Ecto neural progenitor cell (in vitro differentiated cells): ENCODE results near the gene PIP5K1C.
A peak's percentile ranks its signal among the peaks of the same experiment; 100 is the strongest.

Experiments used
- DNase-seq: peaks from one replicate; pipeline ENCODE4 v3.0.0-alpha.2; 2018; ENCODE audit warnings: low spot score

The PIP5K1C gene

DNA sequence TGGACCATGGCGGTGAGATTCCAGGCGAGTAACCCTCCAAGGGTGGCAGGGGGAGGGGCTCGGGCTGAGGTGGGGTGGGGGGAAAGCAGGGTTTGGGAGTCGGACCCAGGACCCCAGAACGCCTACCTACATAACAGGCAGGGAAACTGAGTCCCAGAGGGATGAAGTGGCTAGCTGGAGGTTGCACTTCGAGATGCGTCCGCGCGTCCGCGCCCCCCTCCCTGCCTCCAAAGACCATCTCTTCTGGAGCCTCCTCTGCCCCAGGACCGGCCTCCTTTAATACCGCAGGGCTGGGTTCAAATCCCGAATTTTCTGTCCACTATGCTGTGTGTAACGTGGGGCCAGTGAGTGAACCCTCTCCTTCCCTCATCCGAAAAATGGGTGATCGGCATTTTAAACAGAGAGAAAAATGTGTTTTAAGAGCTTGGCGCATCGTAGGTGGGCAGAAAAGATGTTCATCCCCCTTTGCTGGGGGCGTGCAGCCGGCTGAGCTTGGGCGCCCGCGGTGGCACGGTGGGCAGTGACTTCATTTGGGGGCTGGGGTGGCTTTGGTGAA is 21.7 kb upstream of the PIP5K1C start:
- no peak for DNase-seq

DNA sequence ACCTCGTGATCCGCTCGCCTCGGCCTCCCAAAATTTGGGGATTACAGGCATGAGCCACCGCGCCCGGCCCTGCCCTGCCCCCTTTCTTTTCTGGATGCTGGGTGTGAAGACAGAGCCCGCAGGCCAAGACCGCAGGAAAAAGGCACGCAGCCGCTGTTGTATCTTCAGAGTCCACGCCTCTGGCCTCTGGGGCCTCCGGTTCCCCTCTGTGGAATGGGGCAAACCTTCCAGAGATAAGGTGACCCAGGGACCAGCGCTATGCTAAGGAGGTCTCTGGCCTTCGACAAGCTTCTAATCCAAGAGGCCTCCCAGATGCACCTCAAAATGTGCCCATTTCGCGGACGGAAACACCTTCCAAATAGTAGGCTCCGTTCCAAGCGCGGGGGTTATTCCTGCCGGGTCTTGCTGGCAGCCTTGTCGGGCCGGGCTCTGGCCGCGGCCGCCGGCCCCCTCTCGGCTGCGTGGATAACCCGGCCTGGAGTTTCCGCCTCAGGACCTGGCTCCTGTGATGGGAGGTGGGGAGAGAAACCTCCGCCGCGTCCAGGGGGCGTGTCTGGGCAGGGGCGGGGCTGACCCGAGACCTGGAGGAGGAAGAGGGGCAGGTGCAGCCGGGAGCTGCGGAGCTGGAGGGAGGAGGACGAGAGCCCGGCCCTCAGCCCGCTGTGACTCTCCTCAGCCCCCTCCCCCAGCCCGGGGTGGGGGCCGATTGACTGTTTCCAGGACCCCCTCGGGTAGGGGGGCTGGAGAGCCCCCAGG is 21.0 kb upstream of the PIP5K1C start:
- DNase-seq, result peak; percentile 97

- DNase-seq, result no peak
Measured at GRCh38 chr19:3720349-3720917, 20.2 kb upstream of the PIP5K1C start.

GRCh38 chr19:3719868-3720267 is 19.6 kb upstream of the PIP5K1C start:
- no peak for DNase-seq

DNA sequence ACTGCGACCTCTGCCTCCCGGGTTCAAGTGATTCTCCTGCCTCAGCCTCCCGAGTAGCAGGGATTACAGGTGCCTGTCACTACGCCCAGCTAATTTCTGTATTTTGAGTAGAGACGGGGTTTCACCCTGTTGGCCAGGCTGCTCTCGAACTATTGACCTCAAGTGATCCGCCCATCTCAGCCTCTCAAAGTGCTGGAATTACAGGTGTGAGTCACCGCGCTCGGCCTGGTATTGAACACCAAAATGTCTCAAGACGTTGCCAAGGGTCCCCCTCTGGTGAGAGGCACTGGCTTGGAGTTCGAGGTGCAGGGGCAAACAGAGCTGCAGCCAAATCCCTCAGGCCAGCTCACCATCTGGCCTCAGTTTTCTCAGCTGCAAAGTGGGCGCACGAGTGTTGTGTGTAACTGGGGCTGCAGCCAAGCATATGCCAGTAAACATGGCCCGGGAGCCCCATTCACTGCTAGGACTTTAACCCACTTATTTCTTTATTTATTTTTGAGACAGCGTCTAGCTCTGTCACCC is 15.9 kb upstream of the PIP5K1C start:
- no peak for DNase-seq

DNA sequence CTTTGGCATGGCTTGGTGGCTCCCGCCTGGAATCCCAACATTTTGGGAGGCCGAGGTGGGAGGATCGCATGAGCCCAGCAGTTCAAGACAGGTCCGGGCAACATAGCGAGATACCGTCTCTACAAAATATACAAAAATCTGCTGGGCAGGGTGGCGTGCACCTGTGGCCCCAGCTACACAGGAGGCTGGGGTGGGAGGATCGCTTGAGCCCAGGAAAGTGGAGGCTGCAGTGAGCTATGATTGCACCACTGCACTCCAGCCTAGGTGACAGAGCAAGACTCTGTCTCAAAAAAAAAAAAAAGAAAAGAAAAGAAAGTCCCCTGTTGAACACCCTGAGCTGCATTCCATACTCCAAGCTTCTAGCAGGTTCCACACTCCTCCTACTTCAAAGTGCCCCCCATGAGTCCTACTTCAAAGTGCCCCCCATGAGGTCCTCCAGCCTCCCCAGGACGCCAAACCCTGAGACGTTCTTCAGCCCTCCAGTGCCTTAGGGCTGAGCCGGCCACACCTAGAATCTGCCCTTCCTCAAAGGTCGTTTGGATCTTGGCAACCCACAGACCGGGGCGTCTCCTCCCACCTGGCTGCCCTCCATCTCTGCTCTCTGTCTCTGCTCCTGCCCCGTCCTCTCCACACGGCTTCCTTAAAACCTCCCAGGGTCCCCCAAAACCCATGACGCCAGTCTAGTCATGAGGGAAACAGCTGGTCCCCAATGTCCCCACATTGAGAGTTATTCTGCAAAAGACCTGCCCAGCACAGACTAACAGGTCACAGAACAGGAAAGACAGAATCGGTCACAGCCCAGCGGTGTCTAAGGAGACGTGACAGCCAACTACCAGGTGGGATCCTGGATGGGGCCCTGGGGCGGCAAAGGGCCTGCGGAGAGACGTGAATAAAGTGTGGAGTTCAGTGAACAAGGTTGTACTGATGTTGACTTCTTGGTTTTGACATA is 12.7 kb upstream of the PIP5K1C start:
- DNase-seq, result no peak

DNA sequence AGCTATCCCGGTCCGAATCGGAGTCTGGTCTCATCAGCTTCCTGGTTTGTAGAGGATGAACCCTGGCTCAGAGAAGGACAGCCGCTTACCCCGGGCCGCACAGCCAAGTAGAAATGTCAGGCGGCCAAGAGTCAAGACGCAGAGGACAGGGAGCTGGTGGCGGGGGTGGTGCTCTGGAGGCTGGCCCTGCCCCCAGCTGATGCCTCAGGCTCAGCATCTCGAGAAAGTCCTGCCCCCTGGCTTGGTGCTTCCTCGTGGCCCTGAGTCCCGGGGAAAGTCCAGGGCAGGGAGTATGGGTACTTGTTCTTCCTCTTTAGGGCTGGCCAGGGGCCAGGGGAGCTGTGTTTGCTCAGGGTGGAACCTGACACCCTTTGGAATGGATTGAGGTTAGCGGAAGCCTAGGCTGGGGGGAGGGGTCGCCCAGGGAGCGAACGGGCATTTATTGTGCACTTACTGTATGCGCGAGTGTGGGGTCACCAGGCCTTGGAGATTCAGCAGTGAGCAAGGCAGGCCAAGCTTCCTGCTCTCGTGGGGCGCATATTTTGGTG is 10.1 kb upstream of the PIP5K1C start:
- DNase-seq, result no peak

DNA sequence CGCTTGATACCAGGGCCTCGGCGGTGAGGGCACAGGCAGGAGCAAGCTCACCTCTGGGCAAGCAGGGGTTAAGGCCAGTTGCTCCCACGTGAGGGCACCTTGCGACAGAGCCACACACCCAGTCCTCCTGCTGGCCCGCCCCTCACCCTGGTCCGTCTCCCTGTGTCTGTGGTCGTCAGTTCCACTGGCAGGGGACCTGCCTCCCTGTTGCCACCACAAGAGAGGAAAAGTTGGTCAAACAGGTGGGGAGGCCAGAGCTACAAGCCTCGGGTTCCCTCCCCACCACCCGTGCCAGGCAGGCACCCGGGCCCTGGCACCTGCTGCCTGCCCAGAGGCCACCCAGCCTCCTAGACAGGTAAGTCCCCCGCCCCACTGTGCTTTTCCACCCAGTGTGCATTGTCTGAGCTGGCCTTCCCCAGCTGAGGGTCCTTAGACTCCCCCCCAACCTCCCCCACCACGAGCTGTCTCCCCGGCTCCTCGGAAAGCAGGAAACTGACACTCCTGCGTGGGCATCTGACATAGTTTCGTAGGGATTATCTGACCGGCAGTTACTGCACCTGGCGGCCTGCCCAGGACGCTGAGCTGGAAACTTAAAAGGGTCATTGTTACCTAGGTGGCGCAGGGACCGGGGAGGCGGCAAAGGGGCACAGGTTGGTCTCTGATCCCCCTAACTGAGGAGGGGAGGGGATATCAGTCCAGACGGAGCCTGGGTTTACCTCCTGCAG is 8.1 kb upstream of the PIP5K1C start, which contains the start of gene TJP3:
TJP3 (plus strand) TSS at position 178 of the 725 bp plus-strand sequence. CDS start 20,049 bp downstream, outside the sequence.
- no peak for DNase-seq

GRCh38 chr19:3707868-3708206 is 7.6 kb upstream of the PIP5K1C start:
- no peak for DNase-seq

DNA sequence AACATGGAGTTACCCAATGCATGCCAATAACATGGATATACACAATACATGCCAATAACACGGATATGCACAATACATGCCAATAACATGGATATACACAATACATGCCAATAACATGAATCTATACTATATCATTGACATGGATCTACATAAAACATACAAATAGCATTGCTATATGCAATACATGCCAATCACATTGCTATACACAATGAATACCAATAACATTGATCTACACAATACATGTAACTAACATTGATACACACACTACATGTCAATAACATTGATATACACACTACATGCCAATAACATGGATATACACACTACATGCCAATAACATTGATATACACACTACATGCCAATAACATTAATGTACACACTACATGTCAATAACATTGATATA is 932 bp upstream of the PIP5K1C start:
- no peak for DNase-seq

GRCh38 chr19:3699741-3700241 is 477 bp downstream of the PIP5K1C start:
- DNase-seq, result peak; percentile 64

GRCh38 chr19:3698974-3699740 is 1.1 kb downstream of the PIP5K1C start:
- no peak for DNase-seq

- DNase-seq, result no peak
Measured at GRCh38 chr19:3698386-3698950, 1.8 kb downstream of the PIP5K1C start.

DNA sequence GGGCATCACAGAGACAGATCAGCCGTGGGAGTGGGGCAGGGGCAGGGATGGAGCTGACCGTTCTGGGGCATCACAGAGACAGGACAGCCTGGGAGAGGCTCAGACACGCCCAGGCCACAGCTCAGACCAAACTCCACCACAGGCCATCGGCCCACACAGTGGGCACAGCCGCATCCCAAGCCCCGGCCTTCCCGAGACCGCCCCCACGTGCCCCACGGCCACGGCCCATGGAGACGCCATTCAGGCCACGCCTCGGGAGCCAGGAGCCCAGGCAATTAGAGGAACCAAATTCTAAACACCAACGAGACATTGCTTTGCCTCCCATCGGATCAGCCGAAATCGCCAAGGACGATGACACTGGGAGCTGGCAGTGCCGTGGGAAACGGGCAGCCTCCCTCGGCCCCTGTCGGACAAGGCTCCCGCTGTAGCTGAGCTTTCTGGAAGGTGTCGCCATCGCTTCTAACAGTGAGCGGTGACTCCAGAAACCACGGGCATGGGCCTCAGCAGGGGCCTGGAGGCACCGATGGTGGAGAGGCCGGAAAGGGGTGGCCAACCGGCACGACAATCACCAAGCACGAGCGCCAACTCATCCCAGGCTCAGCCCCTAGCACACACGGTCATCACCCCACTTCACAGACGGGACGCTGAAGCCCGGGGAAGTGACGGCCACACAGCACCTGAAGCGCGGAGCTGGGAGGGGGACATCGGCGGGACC is 2.4 kb downstream of the PIP5K1C start:
- no peak for DNase-seq

- no peak for DNase-seq
Measured at GRCh38 chr19:3697094-3697493, 3.2 kb downstream of the PIP5K1C start.

DNA sequence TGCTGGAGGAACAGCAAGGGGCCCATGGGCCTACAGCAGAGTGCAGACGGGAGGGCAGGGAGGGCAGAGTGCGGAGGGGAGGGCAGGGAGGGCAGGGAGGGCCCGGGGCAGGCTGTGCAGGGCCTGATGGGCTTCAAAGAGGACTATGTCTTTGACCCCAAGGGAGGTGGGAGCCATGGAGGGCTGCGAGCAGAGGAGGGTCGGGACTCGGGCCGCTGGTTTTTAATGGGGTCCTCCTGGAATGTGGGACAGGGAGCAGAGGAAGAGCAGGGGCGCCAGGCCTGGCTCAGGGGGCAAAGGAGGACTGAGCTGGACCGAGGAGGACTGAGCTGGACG is 3.6 kb downstream of the PIP5K1C start:
- DNase-seq, result no peak

DNA sequence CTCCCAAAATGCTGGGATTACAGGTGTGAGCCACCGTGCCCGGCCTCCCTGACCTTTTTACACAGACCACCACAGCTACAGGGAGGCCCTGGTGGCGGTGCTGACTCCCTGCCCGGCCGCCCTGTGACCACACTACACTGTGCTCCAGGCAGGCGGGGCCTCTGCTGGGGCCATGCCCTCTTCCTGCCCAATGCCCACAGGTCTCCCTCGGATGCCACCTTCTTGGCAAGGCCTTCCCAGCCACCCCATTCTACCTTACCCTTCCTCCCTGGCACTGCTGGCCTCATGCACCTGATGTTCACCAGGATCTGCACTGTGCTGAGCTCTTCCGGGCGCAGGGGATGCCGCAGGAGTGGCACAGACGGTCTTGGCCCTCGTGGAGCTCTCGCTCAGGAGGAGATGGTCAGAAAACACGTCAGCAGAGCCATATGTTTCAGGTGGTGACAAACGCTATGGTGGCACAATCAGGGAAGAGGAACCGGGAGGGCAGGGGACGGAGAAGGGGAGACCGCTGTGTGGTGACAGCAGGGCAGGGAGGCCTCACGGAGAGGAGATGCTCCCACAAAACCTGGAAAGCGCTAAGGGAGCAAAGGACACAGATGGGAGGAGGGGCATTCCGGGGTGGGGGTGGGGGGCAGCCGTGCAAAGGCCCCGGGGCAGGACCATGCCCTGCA is 4.1 kb downstream of the PIP5K1C start:
- DNase-seq, result no peak

DNA sequence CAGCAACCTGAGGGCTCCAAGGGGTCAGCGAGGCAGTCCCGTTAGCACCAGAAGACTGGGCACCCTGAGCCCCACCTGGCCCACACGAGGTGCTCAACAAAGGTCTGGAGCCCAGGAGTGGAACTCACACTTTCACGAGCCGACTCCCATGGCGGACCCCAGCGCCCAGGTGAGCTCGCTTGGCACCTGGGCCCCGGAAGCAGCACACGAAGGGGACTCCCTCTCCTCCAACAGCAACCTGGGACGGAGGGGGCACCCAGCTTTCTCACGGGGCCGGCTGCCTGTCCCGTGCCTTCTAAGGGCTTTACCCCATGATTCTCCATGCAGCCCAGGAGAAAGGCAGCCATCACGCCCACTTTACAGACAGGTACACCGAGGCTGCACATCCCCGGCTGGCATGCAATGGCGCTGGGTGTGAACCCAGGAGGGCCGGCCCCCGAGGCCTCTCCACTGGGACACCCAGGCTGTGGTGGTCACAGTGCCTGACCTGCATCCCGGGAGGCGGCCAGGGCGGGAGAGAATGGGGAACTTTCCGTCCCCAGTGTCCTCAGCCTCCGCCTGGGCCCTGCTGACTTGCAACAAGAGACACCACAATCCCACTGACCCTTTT is 5.0 kb downstream of the PIP5K1C start:
- no peak for DNase-seq
